Ishikawa (cell line): Measurements from ENCODE around the gene TPM2.

Source experiments
- CEBPB ChIP-seq: IDR thresholded peaks from 2 replicates; pipeline ENCODE4 v1.6.1; 2012
- EGR1 ChIP-seq: IDR thresholded peaks from 2 replicates; pipeline ENCODE4 v1.6.1; 2012
- EP300 ChIP-seq: IDR thresholded peaks from 2 replicates; pipeline ENCODE4 v1.6.1; 2012; ENCODE audit warnings: borderline replicate concordance
- FOXM1 ChIP-seq: IDR thresholded peaks from 2 replicates; pipeline ENCODE4 v1.6.1; 2012; ENCODE audit warnings: low read depth, borderline replicate concordance
- MAX ChIP-seq: IDR thresholded peaks from 2 replicates; pipeline ENCODE4 v1.6.1; 2012
- NFIC ChIP-seq: IDR thresholded peaks from 2 replicates; pipeline ENCODE4 v1.6.1; 2012
- RAD21 ChIP-seq: IDR thresholded peaks from 2 replicates; pipeline ENCODE4 v1.6.1; 2012; ENCODE audit warnings: low read depth
- REST ChIP-seq: IDR thresholded peaks from 2 replicates; pipeline ENCODE4 v1.6.1; 2012; ENCODE audit warnings: low read depth, mild to moderate bottlenecking
- TAF1 ChIP-seq: IDR thresholded peaks from 2 replicates; pipeline ENCODE4 v1.6.1; 2012; ENCODE audit warnings: low read depth, mild to moderate bottlenecking
- TEAD4 ChIP-seq: IDR thresholded peaks from 2 replicates; pipeline ENCODE4 v1.6.1; 2012
- USF1 ChIP-seq: IDR thresholded peaks from 2 replicates; pipeline ENCODE4 v1.6.1; 2012
- YY1 ChIP-seq: IDR thresholded peaks from 2 replicates; pipeline ENCODE4 v1.6.1; 2012; ENCODE audit warnings: low read depth

- TF ChIP-seq CEBPB (no peak), EGR1 (peak; percentile 26; the same call in 1 of the 2 replicates), FOXM1 (no peak), EP300 (no peak), YY1 (no peak), NFIC (no peak), REST (no peak), TAF1 (no peak), USF1 (no peak), RAD21 (no peak), MAX (no peak), TEAD4 (no peak)
Observed at GRCh38 chr9:35688558-35689541, 875 bp downstream of the TPM2 start.
